Bone marrow (tissue), 2 donors: ENCODE results near the gene DYSF.

Source experiments
- DNase-seq, 2 donors: peaks; one replicate each; lab custom pipeline; 2025; lab: John Stamatoyannopoulos, UW

Gene DYSF

GRCh38 chr2:71711133-71711855 lies 257.9 kb downstream of the DYSF start:
- no peak for DNase-seq

- DNase-seq, result no peak
Measured at GRCh38 chr2:71712158-71712818, 258.9 kb downstream of the DYSF start.

GRCh38 chr2:71713581-71714580 lies 260.5 kb downstream of the DYSF start:
- DNase-seq, result no peak

GRCh38 chr2:71714601-71715240 lies 261.4 kb downstream of the DYSF start:
- DNase-seq, result no peak

- no peak for DNase-seq
Measured at GRCh38 chr2:71715241-71715750, 261.9 kb downstream of the DYSF start.

- DNase-seq, result no peak
Measured at GRCh38 chr2:71715951-71716696, 262.8 kb downstream of the DYSF start.

- no peak for DNase-seq
Measured at GRCh38 chr2:71716697-71717624, 263.6 kb downstream of the DYSF start.

- no peak for DNase-seq
Measured at GRCh38 chr2:71718686-71719085, 265.3 kb downstream of the DYSF start.

GRCh38 chr2:71719520-71720282 lies 266.3 kb downstream of the DYSF start:
- DNase-seq, result no peak

- DNase-seq, result no peak
Measured at GRCh38 chr2:71720283-71720560, 266.9 kb downstream of the DYSF start.

GRCh38 chr2:71720596-71721361 lies 267.4 kb downstream of the DYSF start:
- no peak for DNase-seq

GRCh38 chr2:71721362-71721665 lies 268.0 kb downstream of the DYSF start:
- DNase-seq, result no peak

GRCh38 chr2:71721669-71722068 lies 268.3 kb downstream of the DYSF start:
- no peak for DNase-seq

GRCh38 chr2:71722286-71722685 lies 268.9 kb downstream of the DYSF start:
- DNase-seq, result no peak

GRCh38 chr2:71724793-71725192 lies 271.4 kb downstream of the DYSF start:
- no peak for DNase-seq

- DNase-seq, result no peak
Measured at GRCh38 chr2:71725836-71726235, 272.5 kb downstream of the DYSF start.

- no peak for DNase-seq
Measured at GRCh38 chr2:71727562-71727961, 274.2 kb downstream of the DYSF start.

- no peak for DNase-seq
Measured at GRCh38 chr2:71728036-71728435, 274.7 kb downstream of the DYSF start.
